Heart left ventricle (tissue), 16 donors: ENCODE results near the gene PTPRM. TPM values are rescaled to one million over a fixed set of nuclear protein-coding genes. Genes with fewer than 3 reads are reported as not detected.

Experiments
- ATAC-seq, 4 donors: fragments of 200-7000 bp; cut with Tn5 transposase; one replicate each; pipeline ENCODE4 v1.9.1; 2020 to 2022; ENCODE audit warnings: moderate library complexity in 4 of 4, mild to moderate bottlenecking in 3 of 4, moderate number of reproducible peaks in 1 of 4
- DNase-seq, 5 donors: peaks; one replicate each; pipeline ENCODE4 v3.0.0-alpha.2; 2020
- H3K27ac ChIP-seq, 12 donors: fragments of 200-600 bp; sonication (generic) in 4 of 12; one replicate each; pipeline versions ENCODE4 v1.5.0 to v1.8.0; 2016 to 2022; ENCODE audit warnings: mild to moderate bottlenecking in 2 of 12
- H3K27me3 ChIP-seq, 9 donors: fragments of 200-600 bp; sonication (generic) in 2 of 9; one replicate each; pipeline versions ENCODE4 v1.5.1 to v1.8.0; 2016 to 2022; ENCODE audit warnings: mild to moderate bottlenecking in 3 of 9
- H3K36me3 ChIP-seq, 9 donors: fragments of 200-600 bp; sonication (generic) in 2 of 9; one replicate each; pipeline versions ENCODE4 v1.5.0 to v1.8.0; 2018 to 2022; ENCODE audit warnings: mild to moderate bottlenecking in 2 of 9
- H3K4me1 ChIP-seq, 12 donors: fragments of 200-600 bp; sonication (generic) in 4 of 12; one replicate each; pipeline versions ENCODE4 v1.5.0 to v1.8.0; 2016 to 2022; ENCODE audit warnings: mild to moderate bottlenecking in 3 of 12
- H3K4me3 ChIP-seq, 12 donors: fragments of 200-600 bp; sonication (generic) in 4 of 12; one replicate each; pipeline versions ENCODE4 v1.5.0 to v1.8.0; 2017 to 2022; ENCODE audit warnings: mild to moderate bottlenecking in 9 of 12, moderate library complexity in 4 of 12
- H3K9me3 ChIP-seq, 12 donors: fragments of 200-600 bp; sonication (generic) in 4 of 12; one replicate each; pipeline versions ENCODE4 v1.5.0 to v1.8.0; 2016 to 2022; ENCODE audit warnings: mild to moderate bottlenecking in 1 of 12
- POLR2A ChIP-seq, 2 donors: fragments of 450-650 bp; IDR thresholded peaks; one replicate each; pipeline ENCODE4 v1.6.1; 2017; ENCODE audit warnings: antibody characterized with exemption in 2 of 2, mild to moderate bottlenecking in 2 of 2, moderate library complexity in 2 of 2
- WGBS, 4 donors: extraction: QIAGEN DNeasy Blood & Tissue Kit in 2 of 4; methylation state at CpG; one replicate each; pipeline versions ENCODE4 v1.1.5 to v1.1.7; 2013 to 2018; 5-methylcytosine and 5-hydroxymethylcytosine counted together
- intact Hi-C, 10 donors: fragments of 100-400 bp; cut with DNase I; formaldehyde crosslinking; loops; one replicate each; pipeline versions ENCODE4 v1.11.1 to v1.14.2; 2022
- polyA plus RNA-seq, 2 donors: library from polyadenylated mRNA; stranded (reverse); fragments of 200-250 nt; gene quantifications; one replicate each; pipeline ENCODE4 v1.2.3, GENCODE V29; 2013
- total RNA-seq, 9 donors: library from RNA; depleted of rRNA in 2 of 9; stranded (reverse); fragments of >200 nt in 2 of 9; fragmentation: NEBNext Ultra II Directional in 3 of 9; extraction: Animal tissue kit (Norgen Biotek cat#: 25700) in 3 of 9; gene quantifications; one replicate each; pipeline versions ENCODE4 v1.1.0 to v1.2.4, GENCODE V29; 2016 to 2023
- TF ChIP-seq, protein P1 (sequence below), 12 donors: fragments of 200-600 bp; sonication (generic) in 4 of 12; IDR thresholded peaks; one replicate each; pipeline versions ENCODE4 v1.5.0 to v1.8.0; 2018 to 2022; ENCODE audit warnings: antibody characterized with exemption in 12 of 12, mild to moderate bottlenecking in 5 of 12
- donor health status: ischemic (EF 13 %, LVEDD 7.1; RV severe dilation, severe dysfunction).
- donor health status: healthy with polysubstance abuse.
- donor health status: DM: no; HTN: yes; CAD: no.
- donor health status: DM: no; HTN: no; CAD: no.
- donor health status: ischemic (EF 25% LVEDD 6.9; RV normal size, moderate dysfunction).
- donor health status: ischemic (EF 25% LVEDD 5.7; RV mildly dilated, moderate dysfunction).
- donor health status: healthy.
- donor health status: DM: yes; HTN: yes; CAD: no.
- donor health status: ischemic (EF 35%, LVEDD 5.7; RV mildly dilated, moderate dysfunction).
- donor health status: nonischemic (EF 11% LVEDD 7.7; RV severe dilation, severe dysfunction).
- donor health status: DM: yes; HTN: yes; CAD: no.
- donor health status: PGD.
- donor health status: ischemic (EF 29% LVEDD 5.4; RV normal size, mild dysfunction).
- donor health status: nonischemic (EF 23%, LVEDD 6.1; RV moderate dilation, normal function).

Gene PTPRM
- total and polyA plus RNA-seq, 11 donors, result 93.8 to 186 (median 123) TPM

DNA sequence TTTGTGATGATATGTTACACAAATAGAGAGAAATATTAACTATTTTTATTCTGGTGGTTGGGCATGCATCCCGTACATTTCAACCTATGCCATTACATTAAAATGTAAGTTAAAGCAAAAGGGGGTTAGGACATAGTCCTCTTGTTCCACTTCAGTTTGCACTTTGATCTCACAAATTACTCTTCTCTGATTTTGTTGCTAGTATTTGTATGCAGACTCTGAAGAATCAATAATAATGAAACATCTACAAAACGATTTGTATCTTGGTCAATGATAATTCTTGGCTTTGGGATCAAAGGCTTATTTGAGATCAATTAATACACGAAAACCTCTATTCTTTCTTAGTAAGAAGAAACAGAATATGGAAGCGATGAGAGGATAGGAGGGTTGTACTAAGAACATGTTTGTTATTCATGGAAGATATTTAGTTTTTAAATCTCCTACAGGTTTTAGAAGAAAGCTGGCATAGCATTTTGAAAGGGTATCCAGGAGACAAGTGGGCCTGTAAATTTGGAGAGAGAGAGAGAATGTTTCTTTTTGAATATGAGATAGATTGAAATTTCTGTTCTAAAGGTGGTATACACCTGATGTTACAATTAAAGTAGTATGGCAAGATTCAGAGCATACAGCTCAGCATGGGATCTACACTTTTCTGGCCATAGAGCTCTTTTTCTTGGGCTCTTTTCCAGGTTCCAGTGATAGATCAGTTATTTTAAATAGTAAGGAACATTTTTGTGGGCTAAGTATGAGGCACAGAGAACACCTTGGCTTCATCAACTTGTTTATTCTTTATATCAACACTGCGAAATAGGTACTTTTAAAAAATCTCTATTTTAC lies 347.9 kb downstream of the PTPRM start:
- no peak for ATAC-seq
- WGBS, 4 donors, result 75 to 84% (median 78%) methylated on average over 5 of the region's 5 CpGs
- DNase-seq, result no peak

DNA sequence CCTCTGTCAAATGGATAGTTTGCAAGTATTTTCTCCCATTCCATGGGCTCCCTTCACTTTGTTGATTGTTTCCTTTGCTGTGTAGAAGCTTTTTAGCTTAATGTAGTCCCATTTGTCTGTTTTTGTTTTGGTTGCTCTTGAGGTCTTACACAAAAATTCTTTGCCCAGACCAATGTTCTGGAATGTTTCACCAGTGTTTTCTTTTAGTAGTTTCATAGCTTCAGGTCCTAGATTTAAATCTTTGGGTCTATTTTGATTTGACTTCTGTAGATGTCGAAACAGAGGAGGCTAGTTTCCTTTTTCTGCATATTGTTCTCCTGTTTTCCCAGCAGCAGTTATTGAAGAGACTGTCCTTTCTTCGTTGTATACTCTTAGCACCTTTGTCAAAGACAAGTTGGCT lies 351.6 kb downstream of the PTPRM start:
- Histone ChIP-seq H3K4me1 (peaks cover 0 to 38% (median 24%) of the 10 kb centered on the region in 12 donors), H3K4me3 (no peak overlapping the region), H3K27me3 (no peaks in the 10 kb centered on the region), H3K36me3 (no peaks in the 10 kb centered on the region), H3K27ac (no peak overlapping the region), H3K9me3 (peaks cover 0 to 36% (median 5%) of the 10 kb centered on the region in 12 donors)
- intact Hi-C loops, result no loop called here
- no peak for DNase-seq
- ATAC-seq, result no peak
- no peak for TF ChIP-seq POLR2A (IDR thresholded peaks at IDR 0.05)
- TF ChIP-seq, protein P1, sequence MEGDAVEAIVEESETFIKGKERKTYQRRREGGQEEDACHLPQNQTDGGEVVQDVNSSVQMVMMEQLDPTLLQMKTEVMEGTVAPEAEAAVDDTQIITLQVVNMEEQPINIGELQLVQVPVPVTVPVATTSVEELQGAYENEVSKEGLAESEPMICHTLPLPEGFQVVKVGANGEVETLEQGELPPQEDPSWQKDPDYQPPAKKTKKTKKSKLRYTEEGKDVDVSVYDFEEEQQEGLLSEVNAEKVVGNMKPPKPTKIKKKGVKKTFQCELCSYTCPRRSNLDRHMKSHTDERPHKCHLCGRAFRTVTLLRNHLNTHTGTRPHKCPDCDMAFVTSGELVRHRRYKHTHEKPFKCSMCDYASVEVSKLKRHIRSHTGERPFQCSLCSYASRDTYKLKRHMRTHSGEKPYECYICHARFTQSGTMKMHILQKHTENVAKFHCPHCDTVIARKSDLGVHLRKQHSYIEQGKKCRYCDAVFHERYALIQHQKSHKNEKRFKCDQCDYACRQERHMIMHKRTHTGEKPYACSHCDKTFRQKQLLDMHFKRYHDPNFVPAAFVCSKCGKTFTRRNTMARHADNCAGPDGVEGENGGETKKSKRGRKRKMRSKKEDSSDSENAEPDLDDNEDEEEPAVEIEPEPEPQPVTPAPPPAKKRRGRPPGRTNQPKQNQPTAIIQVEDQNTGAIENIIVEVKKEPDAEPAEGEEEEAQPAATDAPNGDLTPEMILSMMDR (IDR thresholded peaks at IDR 0.05), result no peak
- 84 to 86% (median 85%) methylated on average over 2 of the region's 2 CpGs for WGBS, 4 donors

More for the DNA sequence above, 347.9 kb downstream of the PTPRM start:
- Histone ChIP-seq H3K4me1 (peaks cover 0 to 19% (median 8%) of the 10 kb centered on the region in 12 donors), H3K4me3 (no peak overlapping the region), H3K27me3 (no peaks in the 10 kb centered on the region), H3K9me3 (peaks cover 0 to 32% (median 2%) of the 10 kb centered on the region in 12 donors), H3K27ac (no peak overlapping the region), H3K36me3 (no peaks in the 10 kb centered on the region)
- intact Hi-C loops, result no loop called here
- no peak for TF ChIP-seq POLR2A (IDR thresholded peaks at IDR 0.05)
- TF ChIP-seq, protein P1 (IDR thresholded peaks at IDR 0.05), result no peak

DNA sequence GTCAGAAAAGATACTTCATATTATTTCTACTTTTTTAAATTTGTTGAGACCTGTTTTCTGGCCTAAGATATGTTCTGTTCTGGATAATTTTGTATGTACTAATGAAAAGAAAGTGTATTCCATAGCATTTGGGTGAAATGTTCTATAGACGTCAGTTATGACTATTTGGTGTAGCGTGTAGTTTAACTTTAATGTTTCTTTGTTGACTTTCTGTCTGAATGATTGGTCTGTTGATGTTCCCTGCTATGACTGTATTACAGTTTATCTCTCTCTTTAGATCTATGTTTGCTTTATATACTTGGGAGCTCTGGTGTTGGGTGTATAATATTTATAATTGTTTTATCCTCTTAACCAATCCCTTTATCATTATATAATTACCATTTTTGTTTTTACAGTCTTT lies 352.4 kb downstream of the PTPRM start:
- no peaks in the 10 kb centered on the region for H3K36me3 ChIP-seq
- H3K9me3 ChIP-seq, result peaks cover 0 to 36% (median 5%) of the 10 kb centered on the region in 12 donors
- ATAC-seq, result no peak
- no peak for DNase-seq
- H3K27me3 ChIP-seq, result no peaks in the 10 kb centered on the region
- H3K27ac ChIP-seq, result no peak overlapping the region
- no peak overlapping the region for H3K4me3 ChIP-seq
- 95 to 99% (median 97%) methylated on average over 2 of the region's 2 CpGs for WGBS, 4 donors
- no peak for TF ChIP-seq POLR2A (IDR thresholded peaks at IDR 0.05)
- TF ChIP-seq, protein P1 (IDR thresholded peaks at IDR 0.05), result no peak
- H3K4me1 ChIP-seq, result peaks cover 0 to 37% (median 29%) of the 10 kb centered on the region in 12 donors
- intact Hi-C loops, result no loop called here

DNA sequence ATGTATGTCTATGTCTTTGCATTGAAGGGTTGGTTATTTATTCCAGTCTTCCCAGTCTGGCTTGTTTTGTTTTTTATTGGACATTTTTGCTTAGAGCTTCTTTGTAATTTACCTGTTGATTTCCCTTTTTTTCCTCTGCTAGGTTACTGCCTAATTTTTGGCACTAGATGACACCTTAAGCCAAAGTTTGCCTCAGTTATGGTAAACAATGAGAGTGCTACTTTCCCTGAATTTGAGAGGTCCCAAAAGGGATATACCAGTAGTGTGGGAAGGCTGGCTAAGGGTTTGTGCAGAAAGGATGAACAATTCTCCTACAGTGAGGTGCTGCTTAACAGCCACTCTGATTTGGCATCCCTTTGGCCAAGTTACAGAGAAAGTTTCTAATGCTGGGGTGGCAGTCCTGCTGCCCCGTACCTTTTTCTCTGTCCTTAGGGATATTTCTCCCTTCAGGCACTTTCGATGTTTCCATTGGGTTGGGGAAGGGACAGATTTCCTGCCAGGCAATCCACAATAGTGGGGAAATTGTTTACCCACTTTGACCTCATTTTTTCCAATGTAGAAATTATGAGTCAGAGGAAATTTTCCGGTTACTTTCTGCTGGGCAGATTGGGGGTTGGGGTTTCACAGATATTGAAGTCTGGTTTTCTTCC lies 354.9 kb downstream of the PTPRM start:
- WGBS, 4 donors, result 39 to 72% (median 62%) methylated on average over 3 of the region's 3 CpGs
- no peaks in the 10 kb centered on the region for H3K27me3 ChIP-seq
- H3K9me3 ChIP-seq, result peaks cover 0 to 36% (median 5%) of the 10 kb centered on the region in 12 donors
- ATAC-seq (peak in 2 of 4 donors; percentile 37 to 38), DNase-seq (no peak)
- TF ChIP-seq POLR2A (IDR thresholded peaks at IDR 0.05), result no peak
- TF ChIP-seq, protein P1 (IDR thresholded peaks at IDR 0.05), result no peak
- intact Hi-C loops, result no loop called here
- no peak overlapping the region for H3K4me3 ChIP-seq
- peaks cover 0 to 3% (median 0%) of the 10 kb centered on the region in 9 donors for H3K36me3 ChIP-seq
- peak overlapping the region in 1 of 12 donors; percentile 54 for H3K27ac ChIP-seq
- H3K4me1 ChIP-seq, result peaks cover 0 to 41% (median 24%) of the 10 kb centered on the region in 12 donors
